Transverse colon (tissue), 4 donors: ENCODE measurements around the gene MICAL1. TPM values are rescaled to one million over a fixed set of nuclear protein-coding genes. Genes with fewer than 3 reads are reported as not detected.

Experiments
- DNase-seq: peaks from one replicate; pipeline ENCODE4 v3.0.0-alpha.2; 2019
- H3K27ac ChIP-seq, 4 donors: fragments of 200-600 bp; sonication (generic); 2 replicates each; pipeline ENCODE4 v1.5.1; 2016 to 2018; ENCODE audit warnings: inconsistent platforms in 4 of 4
- H3K27me3 ChIP-seq: fragments of 200-600 bp; sonication (generic); 2 replicates; pipeline ENCODE4 v1.5.1; 2017; ENCODE audit warnings: inconsistent platforms
- H3K36me3 ChIP-seq, 4 donors: fragments of 200-600 bp; sonication (generic); 2 replicates each; pipeline ENCODE4 v1.5.1; 2017 to 2019; ENCODE audit warnings: inconsistent platforms in 4 of 4
- H3K4me1 ChIP-seq, 4 donors: fragments of 200-600 bp; sonication (generic); 2 replicates each; pipeline ENCODE4 v1.5.1; 2017 to 2020; ENCODE audit warnings: inconsistent platforms in 4 of 4
- H3K4me3 ChIP-seq, 4 donors: fragments of 200-600 bp; sonication (generic); 1 replicate in 1 of 4; 2 replicates in 3 of 4; pipeline versions ENCODE4 v1.5.1 to v1.6.1; 2017 to 2019; ENCODE audit warnings: inconsistent platforms in 4 of 4
- H3K9me3 ChIP-seq, 2 donors: fragments of 200-600 bp; sonication (generic); 2 replicates each; pipeline ENCODE4 v1.5.1; 2017 to 2019; ENCODE audit warnings: inconsistent platforms in 2 of 2
- CTCF ChIP-seq, 5 experiments: fragments of 200-600 bp in 3 of 5; fragments of 450-650 bp in 2 of 5; sonication (generic) in 3 of 5; IDR thresholded peaks; 1 replicate in 2 of 5; 2 replicates in 3 of 5; pipeline ENCODE4 v1.5.1; 2016 to 2017; ENCODE audit warnings: antibody characterized with exemption in 5 of 5, inconsistent platforms in 3 of 5, mild to moderate bottlenecking in 2 of 5, moderate library complexity in 1 of 5
- EP300 ChIP-seq: sonication (generic); formaldehyde crosslinking; IDR thresholded peaks from one replicate; pipeline ENCODE4 v1.6.1; 2017; ENCODE audit warnings: antibody characterized with exemption, low read depth
- POLR2A ChIP-seq: fragments of 450-650 bp; IDR thresholded peaks from one replicate; pipeline ENCODE4 v1.6.1; 2016; ENCODE audit warnings: antibody characterized with exemption, mild to moderate bottlenecking, moderate library complexity
- POLR2AphosphoS5 ChIP-seq, 3 donors: sonication (generic); formaldehyde crosslinking; IDR thresholded peaks; one replicate each; pipeline ENCODE4 v1.6.1; 2016; ENCODE audit warnings: antibody characterized with exemption in 3 of 3
- WGBS, 2 donors: methylation state at CpG; one replicate each; pipeline ENCODE4 v1.1.5; 2018; ENCODE audit warnings: low coverage in 1 of 2; 5-methylcytosine and 5-hydroxymethylcytosine counted together
- in situ Hi-C, 4 donors: fragments of 200-750 bp; cut with MboI; loops; one replicate each; pipeline versions ENCODE4 v1.15.0 to v1.15.1; 2017; ENCODE audit warnings: low sequenced_read_pairs in 3 of 4, low pct_ligation_motif_present in 1 of 4, low pct_unique_long_range_greater_than_20kb in 1 of 4
- intact Hi-C: fragments of 100-400 bp; cut with DNase I; formaldehyde crosslinking; loops from one replicate; pipeline ENCODE4 v1.15.1; 2023; ENCODE audit warnings: low total_unique reads
- total RNA-seq, 4 donors: library from RNA; depleted of rRNA; stranded (reverse); fragments of >200 nt; gene quantifications; one replicate each; pipeline ENCODE4 v1.1.0, GENCODE V29; 2016

Gene MICAL1
- total RNA-seq, 4 donors from 2014 or later: 85.3 to 241 (median 121) TPM

DNA sequence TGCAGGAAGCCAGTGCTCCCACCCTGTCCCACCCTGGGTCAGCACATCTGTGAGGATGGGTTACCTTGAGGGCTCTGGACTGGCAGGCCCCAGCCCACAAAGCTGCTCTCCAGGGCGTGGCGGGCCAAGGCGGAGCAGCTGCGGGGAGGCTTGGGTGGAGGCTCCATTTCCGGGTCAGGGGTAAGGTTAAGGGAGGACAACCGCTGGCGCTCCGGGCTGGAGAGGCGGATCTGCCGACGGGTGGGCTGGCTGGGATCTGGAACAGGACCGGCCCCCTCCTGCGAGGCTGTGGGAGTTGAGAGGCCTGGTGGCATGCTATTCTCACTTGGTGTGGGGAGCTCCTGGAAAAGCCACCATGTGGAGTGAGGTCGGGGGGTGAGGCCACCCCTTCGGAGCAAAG lies 9.5 kb downstream of the MICAL1 start:
- TF ChIP-seq POLR2A: no peak
- TF ChIP-seq CTCF (IDR thresholded peaks at IDR 0.05): no peak
- TF ChIP-seq EP300: no peak
- TF ChIP-seq POLR2AphosphoS5 (IDR thresholded peaks at IDR 0.05): no peak
- H3K27ac ChIP-seq: peak overlapping the region in 1 of 4 donors; percentile 7
- peak; percentile 45 for DNase-seq
- intact Hi-C loops (no loop called here), in situ Hi-C loops (loop anchor here in 1 of 4 donors (25.0 kb wide), 1 partner anchor 241 kb away; the partner anchor contains the start of genes AK9 and FIG4)
- no peaks in the 10 kb centered on the region for H3K9me3 ChIP-seq
- peaks cover 0 to 19% (median 9%) of the 10 kb centered on the region in 4 donors for H3K4me1 ChIP-seq
- H3K27me3 ChIP-seq: no peaks in the 10 kb centered on the region
- 79% methylated on average over 12 of the region's 15 CpGs; no CpG with 5 or more reads in 1 of the 2 donors for WGBS, 2 donors
- H3K36me3 ChIP-seq: no peaks in the 10 kb centered on the region
- no peak overlapping the region for H3K4me3 ChIP-seq

- intact Hi-C loops: no loop called here
- in situ Hi-C loops: loop anchor here in 1 of 4 donors (25.0 kb wide), 1 partner anchor 242 kb away; the partner anchor contains the start of genes AK9 and FIG4
- WGBS, 2 donors: 88% methylated on average over 9 of the region's 9 CpGs; no CpG with 5 or more reads in 1 of the 2 donors
- TF ChIP-seq CTCF (IDR thresholded peaks at IDR 0.05) (no peak), POLR2A (no peak), EP300 (no peak), POLR2AphosphoS5 (IDR thresholded peaks at IDR 0.05) (no peak)
- no peak overlapping the region for H3K27ac ChIP-seq
- no peaks in the 10 kb centered on the region for H3K36me3 ChIP-seq
- H3K4me1 ChIP-seq: peaks cover 0 to 19% (median 9%) of the 10 kb centered on the region in 4 donors
- DNase-seq: no peak
- no peaks in the 10 kb centered on the region for H3K9me3 ChIP-seq
- no peaks in the 10 kb centered on the region for H3K27me3 ChIP-seq
- H3K4me3 ChIP-seq: no peak overlapping the region
These were observed 10.2 kb downstream of the MICAL1 start for GRCh38 chr6:109445382-109445781.

- TF ChIP-seq CTCF (IDR thresholded peaks at IDR 0.05) (no peak), POLR2A (no peak), EP300 (no peak), POLR2AphosphoS5 (IDR thresholded peaks at IDR 0.05) (no peak)
- no peaks in the 10 kb centered on the region for H3K9me3 ChIP-seq
- H3K27ac ChIP-seq: no peak overlapping the region
- no peak for DNase-seq
- in situ Hi-C loops: loop anchor here in 1 of 4 donors (25.0 kb wide), 1 partner anchor 244 kb away; the partner anchor contains the start of genes AK9 and FIG4
- WGBS, 2 donors: 92% methylated on average over 10 of the region's 10 CpGs; no CpG with 5 or more reads in 1 of the 2 donors
- H3K4me1 ChIP-seq: peaks cover 0 to 31% (median 9%) of the 10 kb centered on the region in 4 donors
- H3K4me3 ChIP-seq: no peak overlapping the region
- H3K36me3 ChIP-seq: no peaks in the 10 kb centered on the region
- intact Hi-C loops: no loop called here
- H3K27me3 ChIP-seq: no peaks in the 10 kb centered on the region
These were observed 12.1 kb downstream of the MICAL1 start for GRCh38 chr6:109443425-109443950.

- no peaks in the 10 kb centered on the region for H3K9me3 ChIP-seq
- H3K4me1 ChIP-seq: peaks cover 0 to 31% (median 9%) of the 10 kb centered on the region in 4 donors
- H3K36me3 ChIP-seq: no peaks in the 10 kb centered on the region
- 96% methylated on average over 6 of the region's 6 CpGs; no CpG with 5 or more reads in 1 of the 2 donors for WGBS, 2 donors
- intact Hi-C loops: no loop called here
- in situ Hi-C loops: loop anchor here in 1 of 4 donors (25.0 kb wide), 1 partner anchor 245 kb away; the partner anchor contains the start of genes AK9 and FIG4
- no peaks in the 10 kb centered on the region for H3K27me3 ChIP-seq
- H3K27ac ChIP-seq: no peak overlapping the region
- H3K4me3 ChIP-seq: no peak overlapping the region
- TF ChIP-seq CTCF (IDR thresholded peaks at IDR 0.05) (no peak), POLR2A (no peak)
- no peak for DNase-seq
These were observed 13.1 kb downstream of the MICAL1 start for GRCh38 chr6:109442393-109442924.
